OCI-LY3 (cell line): ENCODE data around the gene ARID3A.
A peak's percentile ranks its signal among the peaks of the same experiment; 100 is the strongest.

Experiments
- H2AFZ ChIP-seq: fragments of 200-600, 300-600 bp; shearing (Covaris generic); 2 replicates; pipeline ENCODE4 v1.6.0; 2014; ENCODE audit warnings: antibody characterized with exemption, low read depth, low read length
- H3K27ac ChIP-seq: fragments of 200-600, 300-600 bp; sonication (generic); 2 replicates; pipeline ENCODE4 v1.5.1; 2014; ENCODE audit warnings: mild to moderate bottlenecking, low read length, moderate library complexity, mixed read lengths
- H3K27me3 ChIP-seq: fragments of 200-600, 300-600 bp; sonication (generic); 2 replicates; pipeline ENCODE4 v1.6.1; 2014; ENCODE audit warnings: low read depth, low read length, mixed read lengths
- H3K36me3 ChIP-seq: fragments of 200-600, 300-600 bp; sonication (generic); replicated peaks from 2 replicates; pipeline ENCODE3; 2014; ENCODE audit warnings: low read depth, low read length, mixed read lengths
- H3K4me1 ChIP-seq: fragments of 300-600, 200-600 bp; sonication (generic); 2 replicates; pipeline ENCODE4 v1.6.1; 2014; ENCODE audit warnings: low read length, mixed read lengths
- H3K4me2 ChIP-seq: fragments of 200-600, 300-600 bp; sonication (generic); 2 replicates; pipeline ENCODE4 v1.6.1; 2014; ENCODE audit warnings: low read length, mixed read lengths
- H3K4me3 ChIP-seq: fragments of 300-600, 200-600 bp; sonication (generic); 2 replicates; pipeline ENCODE4 v1.5.1; 2014; ENCODE audit warnings: antibody characterized with exemption, mild to moderate bottlenecking, low read length, moderate library complexity
- H3K79me2 ChIP-seq: fragments of 300-600, 200-600 bp; shearing (Covaris generic); 2 replicates; pipeline ENCODE4 v1.6.1; 2014; ENCODE audit warnings: mild to moderate bottlenecking, low read length, mixed read lengths
- H3K9ac ChIP-seq: fragments of 300-600, 200-600 bp; shearing (Covaris generic); 2 replicates; pipeline ENCODE4 v1.6.0; 2014; ENCODE audit warnings: mild to moderate bottlenecking, low read length, moderate library complexity
- H3K9me3 ChIP-seq: fragments of 200-600, 300-600 bp; shearing (Covaris generic); 2 replicates; pipeline ENCODE4 v1.6.1; 2014; ENCODE audit warnings: low read length, mixed read lengths; ENCODE audit not compliant: insufficient read depth
- H4K20me1 ChIP-seq: fragments of 200-600, 300-600 bp; sonication (generic); 2 replicates; pipeline ENCODE4 v1.6.1; 2016; ENCODE audit warnings: low read length, mixed read lengths; ENCODE audit not compliant: insufficient read depth
- CTCF ChIP-seq: fragments of 200-600, 300-600 bp; sonication (generic); IDR thresholded peaks from 2 replicates; pipeline ENCODE4 v1.5.1; 2014; ENCODE audit warnings: antibody characterized with exemption, low read length, low read depth
- EZH2phosphoT487 ChIP-seq: fragments of 200-600 bp; shearing (Covaris generic); IDR thresholded peaks from 2 replicates; pipeline ENCODE4 v1.6.1; 2018; ENCODE audit warnings: antibody characterized with exemption, mixed run types, low read depth

The ARID3A gene

GRCh38 chr19:980133-980998 lies 54.5 kb downstream of the ARID3A start:
- peaks cover 35% of the 10 kb centered on the region for H3K4me1 ChIP-seq

GRCh38 chr19:982567-983170 lies 56.8 kb downstream of the ARID3A start:
- H3K36me3 ChIP-seq: peaks cover 3% of the 10 kb centered on the region
- peaks cover 16% of the 10 kb centered on the region for H3K79me2 ChIP-seq
- H2AFZ ChIP-seq: peak overlapping the region; percentile 66; the same call in 1 of the 2 replicates
- no peaks in the 10 kb centered on the region for H3K27me3 ChIP-seq
- peak overlapping the region; percentile 77 for H3K4me2 ChIP-seq
- peak overlapping the region; percentile 66 for H3K4me3 ChIP-seq
- H4K20me1 ChIP-seq: no peaks in the 10 kb centered on the region
- H3K9me3 ChIP-seq: no peaks in the 10 kb centered on the region
- no peak overlapping the region for H3K27ac ChIP-seq
- H3K9ac ChIP-seq: peak overlapping the region; percentile 43
- H3K4me1 ChIP-seq: peaks cover 38% of the 10 kb centered on the region
- no peak for TF ChIP-seq EZH2phosphoT487
- peak; percentile 93 for TF ChIP-seq CTCF

More at GRCh38 chr19:980133-980998, 54.5 kb downstream of the ARID3A start:
- no peak overlapping the region; the same call in 1 of the 2 replicates for H2AFZ ChIP-seq
- peak overlapping the region; percentile 57 for H3K4me3 ChIP-seq
- no peaks in the 10 kb centered on the region for H3K36me3 ChIP-seq
- H4K20me1 ChIP-seq: no peaks in the 10 kb centered on the region
- TF ChIP-seq CTCF: no peak
- no peak for TF ChIP-seq EZH2phosphoT487
- H3K4me2 ChIP-seq: peak overlapping the region; percentile 68
- H3K9ac ChIP-seq: peak overlapping the region; percentile 58
- no peaks in the 10 kb centered on the region for H3K9me3 ChIP-seq
- no peaks in the 10 kb centered on the region for H3K27me3 ChIP-seq
- peaks cover 12% of the 10 kb centered on the region for H3K79me2 ChIP-seq
- peak overlapping the region; percentile 14; the same call in 1 of the 2 replicates for H3K27ac ChIP-seq

- TF ChIP-seq EZH2phosphoT487 (no peak), CTCF (no peak)
- Histone ChIP-seq H3K9ac (peak within 1 kb of the TSS; percentile 86), H3K36me3 (peaks cover 14% of the 10 kb centered on the region), H3K27me3 (no peaks in the 10 kb centered on the region), H3K27ac (peak within 1 kb of the TSS; percentile 65), H4K20me1 (no peaks in the 10 kb centered on the region), H3K4me2 (peak within 1 kb of the TSS; percentile 94), H3K4me3 (peak within 1 kb of the TSS; percentile 93), H3K9me3 (no peaks in the 10 kb centered on the region), H2AFZ (peak within 1 kb of the TSS; percentile 54; the same call in 1 of the 2 replicates), H3K4me1 (peaks cover 34% of the 10 kb centered on the region), H3K79me2 (peaks cover 16% of the 10 kb centered on the region)
Measured at GRCh38 chr19:984165-984967, 58.5 kb downstream of the ARID3A start, which contains the start of gene WDR18. WDR18 (plus strand) TSS chr19:984345; CDS start chr19:984354, 9 bp downstream.
